K562 (cell line): Measurements from ENCODE around the gene UQCRHL. TPM values are rescaled to one million over a fixed set of nuclear protein-coding genes. Genes with fewer than 3 reads are reported as not detected.

Source experiments
- ATAC-seq: fragments of 200-7000 bp; cut with Tn5 transposase; 3 replicates; pipeline ENCODE4 v1.9.1; 2020; ENCODE audit warnings: moderate library complexity
- BruUV-seq: library from RNA; stranded (reverse); fragments of 400-500 nt; replicated peaks from 2 replicates; lab custom pipeline; 2021; lab: Mats Ljungman, UMichigan
- CTCF ChIA-PET: fragments of 300-600 bp; formaldehyde crosslinking; extraction: SDS; loops from one replicate; lab custom pipeline; 2021; ENCODE audit warnings: low intra/inter-chr PET ratio; lab: Yijun Ruan, JAX
- POLR2A ChIA-PET: fragments of 300-600, 350-650 bp; sonication (Branson Sonifier 250); formaldehyde crosslinking; extraction: SDS; loops from one replicate; lab custom pipeline; 2021; ENCODE audit warnings: antibody characterized with exemption, inconsistent platforms; lab: Yijun Ruan, JAX
- DNase-seq, 4 experiments: peaks; one replicate each; pipeline versions ENCODE4 v3.0.0 to v3.0.0-alpha.2; 2011 to 2018; ENCODE audit warnings: low spot score in 3 of 4, mixed read lengths in 3 of 4; ENCODE audit errors: extremely low read depth in 1 of 4
- FAIRE-seq: peaks from 2 replicates; lab custom pipeline; 2011; peaks lifted over from hg19 to GRCh38; lab: Jason Lieb, UNC
- H2AFZ ChIP-seq: 2 replicates; pipeline ENCODE4 v1.6.0; 2011; ENCODE audit warnings: low read depth, low read length, control low read depth, inconsistent platforms
- H3K27ac ChIP-seq: fragments of 200-600 bp; 3 replicates; pipeline ENCODE4 v1.8.0; 2011; ENCODE audit warnings: low read depth, mild to moderate bottlenecking, control low read depth, inconsistent platforms, low read length, moderate library complexity, mixed read lengths; ENCODE audit errors: extremely low read depth
- H3K27me3 ChIP-seq, 2 experiments: fragments of 300-600 bp in 1 of 2; 2 replicates in 1 of 2; 3 replicates in 1 of 2; pipeline versions ENCODE4 v1.6.0 to v1.8.0; 2011; ENCODE audit warnings: inconsistent platforms in 2 of 2, low read length in 2 of 2, mild to moderate bottlenecking in 1 of 2, mixed read lengths in 1 of 2, moderate library complexity in 1 of 2; ENCODE audit not compliant: control insufficient read depth in 2 of 2, insufficient read depth in 2 of 2
- H3K36me3 ChIP-seq: fragments of 300-600 bp; 3 replicates; pipeline ENCODE4 v1.8.0; 2011; ENCODE audit warnings: mild to moderate bottlenecking, low read length, inconsistent platforms; ENCODE audit not compliant: control insufficient read depth, insufficient read depth
- H3K4me1 ChIP-seq, 2 experiments: fragments of 200-600 bp in 1 of 2; replicated peaks in 1 of 2; 2 replicates in 1 of 2; 3 replicates in 1 of 2; pipeline versions ENCODE4 v1.5.1 to v1.8.0; 2011; ENCODE audit warnings: inconsistent platforms in 2 of 2, low read length in 2 of 2, mild to moderate bottlenecking in 1 of 2, mixed read lengths in 1 of 2, moderate library complexity in 1 of 2; ENCODE audit not compliant: control insufficient read depth in 2 of 2, insufficient read depth in 2 of 2
- H3K4me2 ChIP-seq: 2 replicates; pipeline ENCODE4 v1.6.1; 2011; ENCODE audit warnings: low read length, control low read depth, inconsistent platforms, mixed read lengths; ENCODE audit not compliant: insufficient read depth
- H3K4me3 ChIP-seq: fragments of 200-600 bp; sonication (generic), shearing (Covaris generic); 2 replicates; pipeline ENCODE4 v1.5.1; 2016; ENCODE audit warnings: control low read depth, inconsistent platforms
- H3K79me2 ChIP-seq: fragments of 200-600 bp; 3 replicates; pipeline ENCODE4 v1.8.0; 2011; ENCODE audit warnings: low read length, inconsistent platforms; ENCODE audit not compliant: control insufficient read depth, insufficient read depth
- H3K9ac ChIP-seq, 2 experiments: 2 replicates each; pipeline versions ENCODE4 v1.6.0 to v1.6.1; 2011; ENCODE audit warnings: low read depth in 2 of 2, low read length in 2 of 2, control low read depth in 1 of 2, inconsistent platforms in 1 of 2, mild to moderate bottlenecking in 1 of 2, mixed read lengths in 1 of 2; ENCODE audit not compliant: insufficient read depth in 1 of 2
- H3K9me1 ChIP-seq: one replicate; pipeline ENCODE4 v1.6.0; 2011; ENCODE audit warnings: inconsistent platforms, mild to moderate bottlenecking, low read length, moderate library complexity; ENCODE audit not compliant: control insufficient read depth, insufficient read depth
- H3K9me3 ChIP-seq: replicated peaks from 2 replicates; pipeline ENCODE4 v1.5.1; 2011; ENCODE audit warnings: low read depth, low read length, inconsistent platforms; ENCODE audit not compliant: control insufficient read depth, insufficient read depth
- H4K20me1 ChIP-seq: replicated peaks from 2 replicates; pipeline ENCODE4 v1.6.1; 2011; ENCODE audit warnings: low read length, inconsistent platforms, mixed read lengths; ENCODE audit not compliant: control insufficient read depth, insufficient read depth
- E2F8 ChIP-seq: fragments of 450-650 bp; IDR thresholded peaks from 2 replicates; pipeline ENCODE4 v1.7.1; 2018; ENCODE audit warnings: mild to moderate bottlenecking, low read depth; ENCODE audit not compliant: partially characterized antibody
- IFI16 ChIP-seq: fragments of 250-450 bp; sonication (Bioruptor Pico); IDR thresholded peaks from 2 replicates; pipeline ENCODE4 v2.1.2; 2022; ENCODE audit warnings: mild to moderate bottlenecking, inconsistent platforms
- NEUROD1 ChIP-seq: fragments of 150-350 bp; IDR thresholded peaks from 2 replicates; pipeline ENCODE4 v1.6.1; 2014; ENCODE audit warnings: borderline replicate concordance, low read length, low read depth; ENCODE audit not compliant: partially characterized antibody
- PKNOX1 ChIP-seq: fragments of 450-650 bp; IDR thresholded peaks from 2 replicates; pipeline ENCODE4 v1.6.1; 2016
- ZNF431 ChIP-seq: sonication (generic); formaldehyde crosslinking; IDR thresholded peaks from 2 replicates; pipeline ENCODE4 v1.8.0; 2022; ENCODE audit warnings: mild to moderate bottlenecking, missing genetic modification reagents
- WGBS: fragments of 100-300 bp; shearing (Covaris generic); methylation state at CpG from one replicate; pipeline ENCODE4 v1.1.6; 2016; ENCODE audit warnings: low coverage, mixed read lengths; ENCODE audit not compliant: insufficient coverage; ENCODE audit errors: missing lambda C conversion rate; 5-methylcytosine and 5-hydroxymethylcytosine counted together
- in situ Hi-C: fragments of 300-500 bp; cut with MboI; formaldehyde crosslinking; loops from 4 replicates; pipeline ENCODE4 v1.15.0; 2018; ENCODE audit warnings: inconsistent platforms, mixed read lengths
- intact Hi-C: fragments of 100-400 bp; cut with micrococcal nuclease; formaldehyde crosslinking; loops from 2 replicates; pipeline ENCODE4 v1.14.2; 2022
- polyA plus RNA-seq, 8 experiments: library from polyadenylated mRNA; depleted of rRNA in 4 of 8; stranded (reverse) in 5 of 8; unstranded in 3 of 8; fragments of >200 nt; fragmentation: Nextera tagmentation in 2 of 8; fragmentation: Illumina TruSeq in 1 of 8; extraction: Ambion mirVana in 2 of 8; extraction: Trizol in 1 of 8; gene quantifications; 2 replicates each; pipeline versions ENCODE4 v1.2.1 to v1.2.3, GENCODE V29; 2011 to 2014; ENCODE audit warnings: inconsistent platforms in 1 of 8, missing spikeins in 1 of 8
- total RNA-seq, 7 experiments: library from RNA; depleted of rRNA in 6 of 7; stranded (reverse); fragments of >200 nt in 6 of 7; fragmentation: Illumina TruSeq in 2 of 7; extraction: Trizol in 2 of 7; gene quantifications; 2 replicates each; pipeline versions ENCODE4 v1.2.1 to v1.2.3, GENCODE V29; 2011 to 2021; ENCODE audit warnings: low replicate concordance in 1 of 7

The UQCRHL gene
- total and polyA plus RNA-seq, 9 of the 15 experiments (the other 6 are each of a cell fraction or from before 2014, with no cell fraction given), result 5.1 to 41.3 (median 21.8) TPM

GRCh38 chr1:15788624-15789301, 18.7 kb downstream of the UQCRHL start (continued):
- peak; percentile 97 for TF ChIP-seq PKNOX1

- ChIA-PET POLR2A (interaction anchor here (0.6 kb wide), 2 partner anchors 9 to 140 kb away, joined by 3 read pairs; no protein-coding TSS in a partner anchor), CTCF (no interaction called here)
- H3K9ac ChIP-seq, result no peak overlapping the region
- H3K9me1 ChIP-seq, result no peaks in the 10 kb centered on the region
- no peaks in the 10 kb centered on the region for H3K9me3 ChIP-seq
- ATAC-seq, result no peak
- BruUV-seq, result no TSS peak
- no peaks in the 10 kb centered on the region for H3K36me3 ChIP-seq
- DNase-seq, result no peak
- intact Hi-C loops, result no loop called here
- WGBS, result 58% methylated on average over 10 of the region's 10 CpGs
- H3K79me2 ChIP-seq, result no peaks in the 10 kb centered on the region
- no peak overlapping the region for H3K27ac ChIP-seq
- TF ChIP-seq E2F8 (no peak), IFI16 (no peak), NEUROD1 (no peak), ZNF431 (CRISPR knock-in tag) (no peak)
- peaks cover 5 to 8% of the 10 kb centered on the region in 2 experiments; a peak in 3 of 5 replicates for H3K4me1 ChIP-seq
- H3K27me3 ChIP-seq, result peaks cover 0 to 12% of the 10 kb centered on the region in 2 experiments; a peak in 2 of 5 replicates
- H2AFZ ChIP-seq, result no peak overlapping the region
- H3K4me2 ChIP-seq, result no peak overlapping the region
- no peak overlapping the region for H3K4me3 ChIP-seq
- H4K20me1 ChIP-seq, result no peaks in the 10 kb centered on the region
- in situ Hi-C loops, result no loop called here
- no peak for FAIRE-seq
Observed at GRCh38 chr1:15786581-15786980, 20.9 kb downstream of the UQCRHL start.
